ENCODE data around the gene BEST2.

Gene BEST2

DNA sequence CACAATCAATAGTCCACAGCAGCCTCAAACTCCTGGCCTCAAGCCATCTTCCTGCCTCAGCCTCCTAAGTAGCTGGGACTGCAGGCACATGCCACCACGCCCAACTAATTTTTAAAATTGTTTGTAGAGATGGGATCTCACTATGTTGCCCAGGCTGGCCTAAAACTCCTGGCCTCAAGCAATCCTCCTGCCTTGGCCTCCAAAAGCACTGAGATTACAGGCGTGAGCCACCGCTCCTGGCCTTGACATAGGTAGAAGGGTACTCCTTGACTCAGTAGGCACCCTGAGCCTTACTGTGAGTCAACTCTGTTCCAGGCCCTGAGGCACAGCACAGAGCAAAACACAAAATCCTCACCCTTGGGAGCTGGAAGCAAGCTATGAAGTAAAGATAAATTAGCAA lies 35.7 kb upstream of the BEST2 start (continued):
- TF ChIP-seq ZFP3 (CRISPR knock-in tag; IDR thresholded peaks at IDR 0.05): no peak
- no peak for TF ChIP-seq ISL1 (CRISPR knock-in tag; IDR thresholded peaks at IDR 0.05)
- TF ChIP-seq ZC3H10 (CRISPR knock-in tag; IDR thresholded peaks at IDR 0.05): no peak
- no peak for TF ChIP-seq ARNTL (CRISPR knock-in tag; IDR thresholded peaks at IDR 0.05; ENCODE audit: borderline replicate concordance, low read depth)
- TF ChIP-seq GLIS3 (CRISPR knock-in tag; IDR thresholded peaks at IDR 0.05): no peak
- no peak for TF ChIP-seq TOX (CRISPR knock-in tag; IDR thresholded peaks at IDR 0.05; ENCODE audit: borderline replicate concordance)

DNA sequence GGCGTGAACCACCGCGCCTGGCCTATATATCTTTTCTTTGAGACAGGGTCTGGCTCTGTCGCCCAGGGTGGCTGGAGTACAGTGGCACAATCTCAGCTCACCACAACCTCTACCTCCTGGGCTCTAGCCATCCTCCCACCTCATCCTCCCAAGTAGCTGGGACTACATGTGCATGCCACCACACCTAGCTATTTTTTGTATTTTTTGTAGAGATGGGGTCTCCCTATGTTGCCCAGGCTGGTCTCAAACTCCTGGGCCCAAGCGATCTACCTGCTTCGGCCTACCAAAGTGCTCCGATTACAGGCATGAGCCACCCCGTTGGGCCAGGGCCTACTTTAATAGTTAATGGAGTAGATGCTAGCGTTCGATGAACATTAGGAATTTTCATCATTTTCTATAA lies 31.3 kb upstream of the BEST2 start:
- TF ChIP-seq PPARA (CRISPR knock-in tag; IDR thresholded peaks at IDR 0.05; ENCODE audit: borderline replicate concordance) (no peak), OSR1 (CRISPR knock-in tag; IDR thresholded peaks at IDR 0.05) (no peak), ZNF70 (CRISPR knock-in tag; IDR thresholded peaks at IDR 0.05) (no peak), CSDC2 (CRISPR knock-in tag; IDR thresholded peaks at IDR 0.05) (no peak), ZC3H10 (CRISPR knock-in tag; IDR thresholded peaks at IDR 0.05) (no peak), ESRRG (CRISPR knock-in tag; IDR thresholded peaks at IDR 0.05) (no peak), ISL1 (CRISPR knock-in tag; IDR thresholded peaks at IDR 0.05) (no peak), ZNF8 (CRISPR knock-in tag; IDR thresholded peaks at IDR 0.05) (no peak), SNAI2 (CRISPR knock-in tag; IDR thresholded peaks at IDR 0.05) (no peak), ZFP30 (CRISPR knock-in tag; IDR thresholded peaks at IDR 0.05) (no peak), RARB (CRISPR knock-in tag; IDR thresholded peaks at IDR 0.05) (no peak), ARNTL (CRISPR knock-in tag; IDR thresholded peaks at IDR 0.05; ENCODE audit: borderline replicate concordance, low read depth) (no peak), TCF4 (CRISPR knock-in tag; IDR thresholded peaks at IDR 0.05; ENCODE audit: borderline replicate concordance) (no peak), GLIS3 (CRISPR knock-in tag; IDR thresholded peaks at IDR 0.05) (no peak)
- TF ChIP-seq, protein P1, sequence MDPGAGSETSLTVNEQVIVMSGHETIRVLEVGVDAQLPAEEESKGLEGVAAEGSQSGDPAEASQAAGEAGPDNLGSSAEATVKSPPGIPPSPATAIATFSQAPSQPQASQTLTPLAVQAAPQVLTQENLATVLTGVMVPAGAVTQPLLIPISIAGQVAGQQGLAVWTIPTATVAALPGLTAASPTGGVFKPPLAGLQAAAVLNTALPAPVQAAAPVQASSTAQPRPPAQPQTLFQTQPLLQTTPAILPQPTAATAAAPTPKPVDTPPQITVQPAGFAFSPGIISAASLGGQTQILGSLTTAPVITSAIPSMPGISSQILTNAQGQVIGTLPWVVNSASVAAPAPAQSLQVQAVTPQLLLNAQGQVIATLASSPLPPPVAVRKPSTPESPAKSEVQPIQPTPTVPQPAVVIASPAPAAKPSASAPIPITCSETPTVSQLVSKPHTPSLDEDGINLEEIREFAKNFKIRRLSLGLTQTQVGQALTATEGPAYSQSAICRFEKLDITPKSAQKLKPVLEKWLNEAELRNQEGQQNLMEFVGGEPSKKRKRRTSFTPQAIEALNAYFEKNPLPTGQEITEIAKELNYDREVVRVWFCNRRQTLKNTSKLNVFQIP (CRISPR knock-in tag; IDR thresholded peaks at IDR 0.05; ENCODE audit: borderline replicate concordance, low read depth): no peak
- TF ChIP-seq, protein P2, sequence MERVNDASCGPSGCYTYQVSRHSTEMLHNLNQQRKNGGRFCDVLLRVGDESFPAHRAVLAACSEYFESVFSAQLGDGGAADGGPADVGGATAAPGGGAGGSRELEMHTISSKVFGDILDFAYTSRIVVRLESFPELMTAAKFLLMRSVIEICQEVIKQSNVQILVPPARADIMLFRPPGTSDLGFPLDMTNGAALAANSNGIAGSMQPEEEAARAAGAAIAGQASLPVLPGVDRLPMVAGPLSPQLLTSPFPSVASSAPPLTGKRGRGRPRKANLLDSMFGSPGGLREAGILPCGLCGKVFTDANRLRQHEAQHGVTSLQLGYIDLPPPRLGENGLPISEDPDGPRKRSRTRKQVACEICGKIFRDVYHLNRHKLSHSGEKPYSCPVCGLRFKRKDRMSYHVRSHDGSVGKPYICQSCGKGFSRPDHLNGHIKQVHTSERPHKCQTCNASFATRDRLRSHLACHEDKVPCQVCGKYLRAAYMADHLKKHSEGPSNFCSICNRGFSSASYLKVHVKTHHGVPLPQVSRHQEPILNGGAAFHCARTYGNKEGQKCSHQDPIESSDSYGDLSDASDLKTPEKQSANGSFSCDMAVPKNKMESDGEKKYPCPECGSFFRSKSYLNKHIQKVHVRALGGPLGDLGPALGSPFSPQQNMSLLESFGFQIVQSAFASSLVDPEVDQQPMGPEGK (CRISPR knock-in tag; IDR thresholded peaks at IDR 0.05; ENCODE audit: borderline replicate concordance): no peak
- TF ChIP-seq, protein P3, sequence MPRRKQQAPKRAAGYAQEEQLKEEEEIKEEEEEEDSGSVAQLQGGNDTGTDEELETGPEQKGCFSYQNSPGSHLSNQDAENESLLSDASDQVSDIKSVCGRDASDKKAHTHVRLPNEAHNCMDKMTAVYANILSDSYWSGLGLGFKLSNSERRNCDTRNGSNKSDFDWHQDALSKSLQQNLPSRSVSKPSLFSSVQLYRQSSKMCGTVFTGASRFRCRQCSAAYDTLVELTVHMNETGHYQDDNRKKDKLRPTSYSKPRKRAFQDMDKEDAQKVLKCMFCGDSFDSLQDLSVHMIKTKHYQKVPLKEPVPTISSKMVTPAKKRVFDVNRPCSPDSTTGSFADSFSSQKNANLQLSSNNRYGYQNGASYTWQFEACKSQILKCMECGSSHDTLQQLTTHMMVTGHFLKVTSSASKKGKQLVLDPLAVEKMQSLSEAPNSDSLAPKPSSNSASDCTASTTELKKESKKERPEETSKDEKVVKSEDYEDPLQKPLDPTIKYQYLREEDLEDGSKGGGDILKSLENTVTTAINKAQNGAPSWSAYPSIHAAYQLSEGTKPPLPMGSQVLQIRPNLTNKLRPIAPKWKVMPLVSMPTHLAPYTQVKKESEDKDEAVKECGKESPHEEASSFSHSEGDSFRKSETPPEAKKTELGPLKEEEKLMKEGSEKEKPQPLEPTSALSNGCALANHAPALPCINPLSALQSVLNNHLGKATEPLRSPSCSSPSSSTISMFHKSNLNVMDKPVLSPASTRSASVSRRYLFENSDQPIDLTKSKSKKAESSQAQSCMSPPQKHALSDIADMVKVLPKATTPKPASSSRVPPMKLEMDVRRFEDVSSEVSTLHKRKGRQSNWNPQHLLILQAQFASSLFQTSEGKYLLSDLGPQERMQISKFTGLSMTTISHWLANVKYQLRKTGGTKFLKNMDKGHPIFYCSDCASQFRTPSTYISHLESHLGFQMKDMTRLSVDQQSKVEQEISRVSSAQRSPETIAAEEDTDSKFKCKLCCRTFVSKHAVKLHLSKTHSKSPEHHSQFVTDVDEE (CRISPR knock-in tag; IDR thresholded peaks at IDR 0.05): no peak
- TF ChIP-seq, protein P4, sequence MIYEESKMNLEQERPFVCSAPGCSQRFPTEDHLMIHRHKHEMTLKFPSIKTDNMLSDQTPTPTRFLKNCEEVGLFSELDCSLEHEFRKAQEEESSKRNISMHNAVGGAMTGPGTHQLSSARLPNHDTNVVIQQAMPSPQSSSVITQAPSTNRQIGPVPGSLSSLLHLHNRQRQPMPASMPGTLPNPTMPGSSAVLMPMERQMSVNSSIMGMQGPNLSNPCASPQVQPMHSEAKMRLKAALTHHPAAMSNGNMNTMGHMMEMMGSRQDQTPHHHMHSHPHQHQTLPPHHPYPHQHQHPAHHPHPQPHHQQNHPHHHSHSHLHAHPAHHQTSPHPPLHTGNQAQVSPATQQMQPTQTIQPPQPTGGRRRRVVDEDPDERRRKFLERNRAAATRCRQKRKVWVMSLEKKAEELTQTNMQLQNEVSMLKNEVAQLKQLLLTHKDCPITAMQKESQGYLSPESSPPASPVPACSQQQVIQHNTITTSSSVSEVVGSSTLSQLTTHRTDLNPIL (CRISPR knock-in tag; IDR thresholded peaks at IDR 0.05; ENCODE audit: low read depth): no peak
- TF ChIP-seq, protein P5, sequence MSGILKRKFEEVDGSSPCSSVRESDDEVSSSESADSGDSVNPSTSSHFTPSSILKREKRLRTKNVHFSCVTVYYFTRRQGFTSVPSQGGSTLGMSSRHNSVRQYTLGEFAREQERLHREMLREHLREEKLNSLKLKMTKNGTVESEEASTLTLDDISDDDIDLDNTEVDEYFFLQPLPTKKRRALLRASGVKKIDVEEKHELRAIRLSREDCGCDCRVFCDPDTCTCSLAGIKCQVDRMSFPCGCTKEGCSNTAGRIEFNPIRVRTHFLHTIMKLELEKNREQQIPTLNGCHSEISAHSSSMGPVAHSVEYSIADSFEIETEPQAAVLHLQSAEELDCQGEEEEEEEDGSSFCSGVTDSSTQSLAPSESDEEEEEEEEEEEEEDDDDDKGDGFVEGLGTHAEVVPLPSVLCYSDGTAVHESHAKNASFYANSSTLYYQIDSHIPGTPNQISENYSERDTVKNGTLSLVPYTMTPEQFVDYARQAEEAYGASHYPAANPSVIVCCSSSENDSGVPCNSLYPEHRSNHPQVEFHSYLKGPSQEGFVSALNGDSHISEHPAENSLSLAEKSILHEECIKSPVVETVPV (CRISPR knock-in tag; IDR thresholded peaks at IDR 0.05): no peak
- no peak for ATAC-seq

DNA sequence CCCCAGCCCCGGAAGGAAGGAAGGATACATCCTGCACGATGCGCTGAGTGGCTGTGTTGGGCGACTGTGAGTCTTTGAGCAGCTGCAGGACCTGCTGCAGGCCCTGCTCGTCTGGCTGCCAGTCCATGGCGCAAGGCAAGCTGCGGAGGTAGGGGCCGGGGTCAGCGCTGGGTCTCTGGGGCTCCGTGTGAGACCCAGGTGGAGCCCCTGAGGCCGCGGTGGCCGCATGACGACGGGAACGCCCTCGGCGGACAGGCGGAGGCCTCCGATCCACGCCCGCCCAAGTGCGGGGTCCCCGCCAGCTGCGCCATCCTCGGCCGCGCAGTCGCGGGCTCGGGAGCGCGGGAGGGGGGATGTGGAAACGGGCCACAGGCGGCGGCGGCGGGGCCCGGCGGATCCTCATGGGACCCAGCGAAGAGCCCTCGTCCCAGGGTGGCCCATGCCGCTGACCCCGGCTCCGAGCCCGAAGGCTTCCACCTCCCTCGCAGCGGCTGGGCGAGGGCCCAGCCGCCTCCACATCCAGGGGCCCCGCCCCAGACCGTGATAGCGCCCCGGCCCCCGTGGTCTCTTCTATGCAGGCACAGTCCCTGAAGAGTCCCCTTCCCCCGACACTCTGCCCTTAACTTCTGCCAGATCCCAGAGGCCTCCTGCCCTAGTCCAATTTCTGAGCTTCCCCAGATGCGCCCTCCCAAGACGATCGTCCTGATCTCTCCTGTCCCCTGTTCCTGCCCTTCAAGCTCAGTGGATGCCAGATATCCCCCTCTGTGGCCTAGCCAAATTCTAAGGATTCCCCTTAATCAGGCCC lies 30.5 kb upstream of the BEST2 start:
- peak; percentile 3 for ATAC-seq
- TF ChIP-seq RARB (CRISPR knock-in tag; IDR thresholded peaks at IDR 0.05) (no peak), ISL1 (CRISPR knock-in tag; IDR thresholded peaks at IDR 0.05) (no peak), ZNF70 (CRISPR knock-in tag; IDR thresholded peaks at IDR 0.05) (no peak), BACH2 (CRISPR knock-in tag; IDR thresholded peaks at IDR 0.05; ENCODE audit: borderline replicate concordance) (no peak), ZFP3 (CRISPR knock-in tag; IDR thresholded peaks at IDR 0.05) (no peak), ZNF565 (CRISPR knock-in tag; conservative IDR thresholded peaks at IDR 0.05; ENCODE audit: low read depth) (no peak)
